Measurements from ENCODE around the gene ACSF3. TPM values are rescaled to one million over a fixed set of nuclear protein-coding genes. Genes with fewer than 3 reads are reported as not detected.

The ACSF3 gene
- total RNA-seq, 2 experiments from 2014 or later = 112 to 143 TPM

DNA sequence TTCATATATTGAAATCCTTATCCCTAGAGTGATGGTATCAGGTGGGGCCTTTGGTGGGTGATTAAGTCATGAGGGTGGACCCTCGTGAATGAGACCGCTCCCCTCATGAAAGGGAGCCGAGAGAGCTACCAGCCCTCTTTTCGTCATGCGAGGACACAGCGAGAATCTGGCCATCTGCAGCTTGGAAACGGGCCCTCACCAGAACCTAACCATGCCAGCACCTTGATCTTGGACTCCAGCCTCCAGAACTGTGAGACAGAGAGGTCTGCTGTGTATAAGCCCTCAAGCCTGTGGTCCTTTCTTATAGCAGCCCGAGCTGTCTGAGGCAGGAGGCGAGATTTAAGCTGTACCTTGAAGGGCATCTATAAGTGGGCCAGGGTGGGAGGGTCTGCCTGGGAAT, 23.7 kb upstream of the ACSF3 start:
- BruUV-seq (replicated peaks) = no TSS peak
- Histone ChIP-seq H3K36me3 (ENCODE audit: insufficient read depth, low read length) (no peaks in the 10 kb centered on the region), H3K27ac (ENCODE audit: low read depth, low read length, poor library complexity, severe bottlenecking) (no peak overlapping the region), H3K9me3 (ENCODE audit: low read length) (0 out of 2 replicates have a peak, but pooled peaks cover 6% of the 10 kb centered on the region), H3K4me3 (ENCODE audit: low read depth, low read length, poor library complexity, severe bottlenecking) (no peak overlapping the region), H4K20me1 (ENCODE audit: insufficient read depth, low read length) (no peaks in the 10 kb centered on the region), H3K4me1 (ENCODE audit: insufficient read depth, low read length, poor library complexity, severe bottlenecking) (peaks cover 30% of the 10 kb centered on the region), H3K79me2 (ENCODE audit: insufficient read depth, low read depth, low read length) (no peaks in the 10 kb centered on the region), H3K9me2 (ENCODE audit: insufficient read depth, low read length) (no peaks in the 10 kb centered on the region), H2AFZ (ENCODE audit: low read length) (no peak overlapping the region), H3K4me2 (ENCODE audit: low read length) (no peak overlapping the region)
- intact Hi-C loops (cut with micrococcal nuclease; ENCODE audit: unreplicated experiment) = no loop called here
- no peak for TF ChIP-seq CTCF (conservative IDR thresholded peaks at IDR 0.05; ENCODE audit: low read length)
- no peak for TF ChIP-seq EZH2phosphoT487 (IDR thresholded peaks at IDR 0.05; ENCODE audit: borderline replicate concordance, low read depth, low read length)
- ChIA-PET CTCF (ENCODE audit: unreplicated experiment) (interaction anchor here (0.6 kb wide), 1 partner anchor 52 kb away, joined by 5 read pairs; no protein-coding TSS in a partner anchor), POLR2A (interaction anchor here (0.7 kb wide), 1 partner anchor 74 kb away, joined by 3 read pairs; no protein-coding TSS in a partner anchor)
- no peak for DNase-seq (ENCODE audit: low spot score)

- Histone ChIP-seq H3K4me3 (ENCODE audit: low read depth, low read length, poor library complexity, severe bottlenecking) (no peak overlapping the region), H3K79me2 (ENCODE audit: insufficient read depth, low read depth, low read length) (no peaks in the 10 kb centered on the region), H4K20me1 (ENCODE audit: insufficient read depth, low read length) (no peaks in the 10 kb centered on the region), H3K4me1 (ENCODE audit: insufficient read depth, low read length, poor library complexity, severe bottlenecking) (peaks cover 26% of the 10 kb centered on the region), H3K9me3 (ENCODE audit: low read length) (0 out of 2 replicates have a peak, but pooled peaks cover 6% of the 10 kb centered on the region), H2AFZ (ENCODE audit: low read length) (no peak overlapping the region), H3K36me3 (ENCODE audit: insufficient read depth, low read length) (no peaks in the 10 kb centered on the region), H3K9me2 (ENCODE audit: insufficient read depth, low read length) (no peaks in the 10 kb centered on the region), H3K27ac (ENCODE audit: low read depth, low read length, poor library complexity, severe bottlenecking) (no peak overlapping the region), H3K4me2 (ENCODE audit: low read length) (no peak overlapping the region)
- intact Hi-C loops (cut with micrococcal nuclease; ENCODE audit: unreplicated experiment) = no loop called here
- CTCF ChIA-PET (ENCODE audit: unreplicated experiment) = no interaction called here
- DNase-seq (ENCODE audit: low spot score) = no peak
- TF ChIP-seq EZH2phosphoT487 (IDR thresholded peaks at IDR 0.05; ENCODE audit: borderline replicate concordance, low read depth, low read length) (no peak), CTCF (conservative IDR thresholded peaks at IDR 0.05; ENCODE audit: low read length) (no peak)
- POLR2A ChIA-PET = no interaction called here
- no TSS peak for BruUV-seq (replicated peaks)
Observed at GRCh38 chr16:89070590-89070989, 23.1 kb upstream of the ACSF3 start.

GRCh38 chr16:89071686-89072547, 21.7 kb upstream of the ACSF3 start:
- no peaks in the 10 kb centered on the region for H3K36me3 ChIP-seq (ENCODE audit: insufficient read depth, low read length)
- TF ChIP-seq CTCF (conservative IDR thresholded peaks at IDR 0.05; ENCODE audit: low read length) (no peak), EZH2phosphoT487 (IDR thresholded peaks at IDR 0.05; ENCODE audit: borderline replicate concordance, low read depth, low read length) (no peak)
- H3K4me3 ChIP-seq (ENCODE audit: low read depth, low read length, poor library complexity, severe bottlenecking) = no peak overlapping the region
- BruUV-seq (replicated peaks) = no TSS peak
- DNase-seq (ENCODE audit: low spot score) = no peak
- intact Hi-C loops (cut with micrococcal nuclease; ENCODE audit: unreplicated experiment) = no loop called here
- ChIA-PET CTCF (ENCODE audit: unreplicated experiment) (no interaction called here), POLR2A (no interaction called here)
- peaks cover 13% of the 10 kb centered on the region for H3K4me1 ChIP-seq (ENCODE audit: insufficient read depth, low read length, poor library complexity, severe bottlenecking)
- no peaks in the 10 kb centered on the region for H3K9me2 ChIP-seq (ENCODE audit: insufficient read depth, low read length)
- H3K9me3 ChIP-seq (ENCODE audit: low read length) = 0 out of 2 replicates have a peak, but pooled peaks cover 6% of the 10 kb centered on the region
- H3K79me2 ChIP-seq (ENCODE audit: insufficient read depth, low read depth, low read length) = no peaks in the 10 kb centered on the region
- no peaks in the 10 kb centered on the region for H4K20me1 ChIP-seq (ENCODE audit: insufficient read depth, low read length)
- no peak overlapping the region for H2AFZ ChIP-seq (ENCODE audit: low read length)
- no peak overlapping the region for H3K4me2 ChIP-seq (ENCODE audit: low read length)
- H3K27ac ChIP-seq (ENCODE audit: low read depth, low read length, poor library complexity, severe bottlenecking) = no peak overlapping the region
